Bronchial epithelial cell (primary cell): ENCODE results near the gene ELF1. TPM values are rescaled to one million over a fixed set of nuclear protein-coding genes. Genes with fewer than 3 reads are reported as not detected.

Experiments used
- DNase-seq: peaks from one replicate; pipeline ENCODE4 v3.0.0-alpha.2; 2010; ENCODE audit warnings: low read depth
- FAIRE-seq: peaks from 2 replicates; lab custom pipeline; 2011; peaks lifted over from hg19 to GRCh38; lab: Jason Lieb, UNC
- H3K27me3 ChIP-seq: 2 replicates; pipeline ENCODE4 v1.5.1; 2011; ENCODE audit warnings: low read length; ENCODE audit not compliant: control insufficient read depth, insufficient read depth
- H3K36me3 ChIP-seq: 2 replicates; pipeline ENCODE4 v1.5.1; 2011; ENCODE audit warnings: low read length; ENCODE audit not compliant: control insufficient read depth, insufficient read depth
- H3K4me3 ChIP-seq: 2 replicates; pipeline ENCODE4 v1.5.1; 2011; ENCODE audit warnings: mild to moderate bottlenecking, low read depth, low read length, control low read depth
- CTCF ChIP-seq: IDR thresholded peaks from 2 replicates; pipeline ENCODE4 v1.5.1; 2011; ENCODE audit warnings: mild to moderate bottlenecking, moderate library complexity, low read length, control low read depth, inconsistent platforms; ENCODE audit not compliant: insufficient read depth, severe bottlenecking
- total RNA-seq: library from RNA; depleted of rRNA; stranded (reverse); fragments of >200 nt; gene quantifications from 2 replicates; pipeline ENCODE4 v1.2.1, GENCODE V29; 2014

Gene ELF1
- total RNA-seq, 1 donor from 2014 or later: 57.7 TPM

DNA sequence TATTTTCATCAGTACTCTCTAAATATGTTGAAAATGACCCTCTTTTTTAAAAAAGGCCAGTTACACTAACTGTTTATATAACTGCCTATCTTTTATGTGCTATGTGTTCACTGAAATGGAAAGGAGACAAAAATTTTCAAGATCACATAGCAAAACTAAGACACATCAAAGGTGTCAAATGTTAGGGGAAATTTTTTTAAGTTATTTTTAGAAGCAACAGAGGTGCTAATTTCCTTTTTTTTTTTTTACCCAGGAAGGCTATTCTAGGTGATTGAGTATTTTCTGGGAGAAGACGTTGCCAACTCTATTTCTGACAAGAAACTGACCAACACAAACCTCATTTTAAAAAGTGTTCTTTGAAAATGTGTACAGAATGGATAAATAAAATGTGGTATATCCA is 45.7 kb downstream of the ELF1 start:
- FAIRE-seq (no peak), DNase-seq (no peak)
- H3K27me3 ChIP-seq: no peaks in the 10 kb centered on the region
- no peak overlapping the region for H3K4me3 ChIP-seq
- no peak for TF ChIP-seq CTCF
- peaks cover 1% of the 10 kb centered on the region for H3K36me3 ChIP-seq

DNA sequence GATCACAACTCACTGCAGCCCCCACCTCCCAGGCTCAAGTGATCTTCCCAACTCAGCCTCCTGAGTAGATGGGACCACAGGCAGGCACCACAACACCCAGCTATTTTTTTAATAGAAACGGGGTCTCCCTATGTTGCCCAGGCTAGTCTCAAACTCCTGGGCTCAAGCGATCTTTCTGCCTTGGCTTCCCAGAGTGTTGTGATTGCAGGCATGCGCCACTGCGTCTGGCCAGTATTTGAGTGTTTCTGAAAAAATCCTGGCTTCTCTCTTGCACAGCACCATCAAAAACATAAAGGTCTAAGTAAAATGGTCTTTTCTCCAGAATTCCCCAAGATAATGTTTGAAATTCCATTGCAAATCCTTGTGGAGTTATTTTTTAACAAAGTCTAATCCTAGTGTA is 47.8 kb downstream of the ELF1 start:
- no peak for TF ChIP-seq CTCF
- DNase-seq (no peak), FAIRE-seq (no peak)
- H3K36me3 ChIP-seq: peaks cover 1% of the 10 kb centered on the region
- no peaks in the 10 kb centered on the region for H3K27me3 ChIP-seq
- no peak overlapping the region for H3K4me3 ChIP-seq

DNA sequence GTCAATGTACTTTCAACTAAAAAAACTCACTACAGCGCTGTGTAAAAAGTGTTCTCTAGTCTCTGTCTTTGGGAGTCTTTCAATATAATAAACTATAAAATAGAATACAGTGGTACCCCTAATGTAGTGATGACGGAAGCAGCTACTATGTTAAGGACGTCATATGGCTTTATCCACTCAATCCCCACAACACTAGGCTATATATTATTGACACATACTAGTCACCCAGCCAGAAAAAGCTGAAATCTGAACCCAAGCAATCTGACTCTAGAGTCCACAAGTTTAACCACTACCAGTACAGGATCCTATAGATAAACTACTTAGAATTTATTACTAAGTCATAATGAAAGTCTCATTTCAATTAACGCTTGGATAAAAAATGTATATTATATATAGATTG is 48.3 kb downstream of the ELF1 start:
- Histone ChIP-seq H3K27me3 (no peaks in the 10 kb centered on the region), H3K4me3 (no peak overlapping the region), H3K36me3 (peaks cover 1% of the 10 kb centered on the region)
- FAIRE-seq (no peak), DNase-seq (no peak)
- TF ChIP-seq CTCF: no peak

- DNase-seq (no peak), FAIRE-seq (no peak)
- TF ChIP-seq CTCF: no peak
- Histone ChIP-seq H3K4me3 (no peak overlapping the region), H3K27me3 (no peaks in the 10 kb centered on the region), H3K36me3 (no peaks in the 10 kb centered on the region)
Observed at GRCh38 chr13:40969169-40969901, 49.8 kb downstream of the ELF1 start.

DNA sequence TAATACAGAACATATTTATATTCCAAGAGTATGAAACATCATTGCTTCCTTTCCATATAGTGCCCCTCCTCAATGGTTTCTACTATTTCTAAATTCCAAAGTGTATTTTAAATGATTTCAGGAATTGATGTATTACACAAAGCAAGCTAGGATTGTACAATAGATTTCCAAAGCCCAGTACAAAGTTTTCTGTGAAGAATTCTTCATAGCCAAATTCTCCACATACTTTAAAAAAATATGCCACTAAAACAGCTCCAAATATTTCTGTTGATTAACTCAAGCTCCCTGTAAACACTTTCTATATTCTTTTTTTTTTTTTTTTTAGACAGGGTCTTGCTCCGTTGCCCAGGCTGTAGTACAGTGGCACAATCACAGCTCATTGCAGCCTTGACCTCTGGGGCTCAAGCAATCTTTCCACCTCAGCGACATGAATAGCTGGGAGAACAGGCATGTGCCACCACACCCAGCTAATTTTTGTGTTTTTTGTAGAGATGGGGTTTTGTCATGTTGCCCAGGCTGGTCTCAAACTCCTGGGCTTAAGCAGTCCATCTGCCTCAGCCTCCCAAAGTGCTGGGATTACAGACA is 50.6 kb downstream of the ELF1 start:
- no peak overlapping the region for H3K4me3 ChIP-seq
- no peak for FAIRE-seq
- no peak for TF ChIP-seq CTCF
- H3K36me3 ChIP-seq: no peaks in the 10 kb centered on the region
- H3K27me3 ChIP-seq: no peaks in the 10 kb centered on the region
- no peak for DNase-seq
